BE2C (cell line): ENCODE data around the gene USH2A.

ENCODE experiments used
- DNase-seq: peaks from one replicate; pipeline ENCODE4 v3.0.0-alpha.2; 2020
- H3K27me3 ChIP-seq: fragments of 250-450 bp; sonication (Bioruptor Pico); 2 replicates; pipeline ENCODE4 v1.5.1; 2020; ENCODE audit warnings: mild to moderate bottlenecking
- H3K36me3 ChIP-seq: fragments of 250-450 bp; sonication (Bioruptor Pico); 2 replicates; pipeline ENCODE4 v1.5.1; 2020; ENCODE audit warnings: mild to moderate bottlenecking
- H3K4me1 ChIP-seq: fragments of 250-450 bp; sonication (Bioruptor Pico); 2 replicates; pipeline ENCODE4 v1.5.1; 2020
- H3K4me3 ChIP-seq: 2 replicates; pipeline ENCODE4 v1.5.1; 2011; ENCODE audit warnings: low read depth, low read length
- H3K9me3 ChIP-seq: fragments of 250-450 bp; sonication (Bioruptor Pico); 2 replicates; pipeline ENCODE4 v1.5.1; 2020
- CTCF ChIP-seq: IDR thresholded peaks from 2 replicates; pipeline ENCODE4 v1.5.1; 2012; ENCODE audit warnings: mild to moderate bottlenecking, low read depth, low read length

Gene USH2A

GRCh38 chr1:215667761-215668160 lies 755.5 kb downstream of the USH2A start:
- H3K36me3 ChIP-seq: no peaks in the 10 kb centered on the region
- no peaks in the 10 kb centered on the region for H3K9me3 ChIP-seq
- TF ChIP-seq CTCF: no peak
- no peaks in the 10 kb centered on the region for H3K4me1 ChIP-seq
- peaks cover 14% of the 10 kb centered on the region; the same call in 1 of the 2 replicates for H3K27me3 ChIP-seq
- no peak for DNase-seq
- no peak overlapping the region for H3K4me3 ChIP-seq

- H3K4me3 ChIP-seq: no peak overlapping the region
- TF ChIP-seq CTCF: no peak
- no peak for DNase-seq
Measured at GRCh38 chr1:215665215-215665614, 758.0 kb downstream of the USH2A start.

GRCh38 chr1:215661033-215661432 lies 762.2 kb downstream of the USH2A start:
- Histone ChIP-seq H3K36me3 (no peaks in the 10 kb centered on the region), H3K9me3 (no peaks in the 10 kb centered on the region), H3K4me1 (no peaks in the 10 kb centered on the region), H3K27me3 (peaks cover 3% of the 10 kb centered on the region; the same call in 1 of the 2 replicates), H3K4me3 (no peak overlapping the region)
- DNase-seq: no peak
- no peak for TF ChIP-seq CTCF

More at GRCh38 chr1:215665215-215665614, 758.0 kb downstream of the USH2A start:
- H3K36me3 ChIP-seq: no peaks in the 10 kb centered on the region
- no peaks in the 10 kb centered on the region for H3K4me1 ChIP-seq
- no peaks in the 10 kb centered on the region for H3K9me3 ChIP-seq
- H3K27me3 ChIP-seq: peaks cover 6% of the 10 kb centered on the region; the same call in 1 of the 2 replicates

GRCh38 chr1:215660259-215660658 lies 763.0 kb downstream of the USH2A start:
- no peak for DNase-seq
- Histone ChIP-seq H3K4me3 (no peak overlapping the region), H3K9me3 (no peaks in the 10 kb centered on the region), H3K4me1 (no peaks in the 10 kb centered on the region), H3K27me3 (peaks cover 3% of the 10 kb centered on the region; the same call in 1 of the 2 replicates), H3K36me3 (no peaks in the 10 kb centered on the region)
- TF ChIP-seq CTCF: no peak

- Histone ChIP-seq H3K4me3 (no peak overlapping the region), H3K9me3 (no peaks in the 10 kb centered on the region), H3K36me3 (no peaks in the 10 kb centered on the region), H3K27me3 (peaks cover 3% of the 10 kb centered on the region; the same call in 1 of the 2 replicates), H3K4me1 (no peaks in the 10 kb centered on the region)
- no peak for TF ChIP-seq CTCF
- no peak for DNase-seq
Measured at GRCh38 chr1:215657047-215657446, 766.2 kb downstream of the USH2A start.

- no peak for TF ChIP-seq CTCF
- Histone ChIP-seq H3K36me3 (no peaks in the 10 kb centered on the region), H3K9me3 (no peaks in the 10 kb centered on the region), H3K4me1 (no peaks in the 10 kb centered on the region), H3K27me3 (no peaks in the 10 kb centered on the region; the same call in 1 of the 2 replicates), H3K4me3 (no peak overlapping the region)
- DNase-seq: no peak
Measured at GRCh38 chr1:215652371-215652770, 770.9 kb downstream of the USH2A start.
